Chondrocyte (in vitro differentiated cells): ENCODE data around the gene SCYL1. TPM values are rescaled to one million over a fixed set of nuclear protein-coding genes. Genes with fewer than 3 reads are reported as not detected.
A peak's percentile ranks its signal among the peaks of the same experiment; 100 is the strongest.

ENCODE experiments used
- DNase-seq: peaks from one replicate; pipeline ENCODE4 v3.0.0; 2021; ENCODE audit warnings: mixed read lengths, low spot score
- H3K27ac Mint-ChIP-seq: one replicate; pipeline ENCODE4 v1.8.0; 2021; ENCODE audit warnings: mild to moderate bottlenecking, moderate library complexity, mixed read lengths; ENCODE audit not compliant: unreplicated experiment
- H3K27me3 Mint-ChIP-seq: 2 replicates; pipeline ENCODE4 v1.8.0; 2021; ENCODE audit warnings: low read depth, mixed read lengths
- H3K36me3 Mint-ChIP-seq: 2 replicates; pipeline ENCODE4 v1.8.0; 2021; ENCODE audit warnings: low read depth, mixed read lengths
- H3K4me1 Mint-ChIP-seq: 2 replicates; pipeline ENCODE4 v1.8.0; 2021; ENCODE audit warnings: low read depth, mild to moderate bottlenecking, mixed read lengths
- H3K4me3 Mint-ChIP-seq: one replicate; pipeline ENCODE4 v1.8.0; 2021; ENCODE audit warnings: mild to moderate bottlenecking, moderate library complexity, mixed read lengths; ENCODE audit not compliant: unreplicated experiment
- H3K9me3 Mint-ChIP-seq: 2 replicates; pipeline ENCODE4 v1.8.0; 2021; ENCODE audit warnings: low read depth, mixed read lengths
- CTCF ChIP-seq: fragments of 200-600 bp; sonication (generic); IDR thresholded peaks from 2 replicates; pipeline ENCODE4 v1.5.0; 2021; ENCODE audit warnings: antibody characterized with exemption, mild to moderate bottlenecking, moderate library complexity
- total RNA-seq: library from RNA; stranded (reverse); gene quantifications from 3 replicates; pipeline ENCODE4 v1.2.1, GENCODE V29; 2021

Gene SCYL1
- total RNA-seq, 1 donor from 2014 or later = 108 TPM

GRCh38 chr11:65536412-65537295, 11.8 kb downstream of the SCYL1 start:
- DNase-seq = no peak
- H3K27me3 Mint-ChIP-seq = no peaks in the 10 kb centered on the region
- peaks cover 11% of the 10 kb centered on the region for H3K36me3 Mint-ChIP-seq
- no peak overlapping the region for H3K27ac Mint-ChIP-seq
- no peak overlapping the region for H3K4me3 Mint-ChIP-seq
- no peaks in the 10 kb centered on the region for H3K9me3 Mint-ChIP-seq
- no peak for TF ChIP-seq CTCF
- peaks cover 20% of the 10 kb centered on the region for H3K4me1 Mint-ChIP-seq

- H3K36me3 Mint-ChIP-seq = peaks cover 9% of the 10 kb centered on the region
- H3K9me3 Mint-ChIP-seq = no peaks in the 10 kb centered on the region
- no peak overlapping the region for H3K4me3 Mint-ChIP-seq
- TF ChIP-seq CTCF = no peak
- no peak for DNase-seq
- peaks cover 24% of the 10 kb centered on the region for H3K4me1 Mint-ChIP-seq
- no peaks in the 10 kb centered on the region for H3K27me3 Mint-ChIP-seq
- H3K27ac Mint-ChIP-seq = no peak overlapping the region
These were observed 12.4 kb downstream of the SCYL1 start for GRCh38 chr11:65537296-65537597.

- Mint-ChIP-seq H3K4me3 (no peak overlapping the region), H3K27ac (peak overlapping the region; percentile 55), H3K36me3 (peaks cover 9% of the 10 kb centered on the region), H3K27me3 (no peaks in the 10 kb centered on the region), H3K9me3 (no peaks in the 10 kb centered on the region), H3K4me1 (peaks cover 24% of the 10 kb centered on the region)
- no peak for DNase-seq
- peak; percentile 11 for TF ChIP-seq CTCF
These were observed 12.8 kb downstream of the SCYL1 start for GRCh38 chr11:65537620-65538231.

- no peaks in the 10 kb centered on the region for H3K9me3 Mint-ChIP-seq
- H3K4me1 Mint-ChIP-seq = peaks cover 24% of the 10 kb centered on the region
- H3K4me3 Mint-ChIP-seq = no peak overlapping the region
- peaks cover 10% of the 10 kb centered on the region for H3K36me3 Mint-ChIP-seq
- H3K27me3 Mint-ChIP-seq = no peaks in the 10 kb centered on the region
- no peak for TF ChIP-seq CTCF
- no peak for DNase-seq
- H3K27ac Mint-ChIP-seq = no peak overlapping the region
These were observed 13.5 kb downstream of the SCYL1 start for GRCh38 chr11:65538232-65538914.
